ENCODE results near the gene DOCK2.
A peak's percentile ranks its signal among the peaks of the same experiment; 100 is the strongest.
"Not testable (repeated sequence)": the region's sequence is repeated elsewhere in the genome, so short reads cannot be mapped to it uniquely, and the experiment has no call there.

Gene DOCK2

DNA sequence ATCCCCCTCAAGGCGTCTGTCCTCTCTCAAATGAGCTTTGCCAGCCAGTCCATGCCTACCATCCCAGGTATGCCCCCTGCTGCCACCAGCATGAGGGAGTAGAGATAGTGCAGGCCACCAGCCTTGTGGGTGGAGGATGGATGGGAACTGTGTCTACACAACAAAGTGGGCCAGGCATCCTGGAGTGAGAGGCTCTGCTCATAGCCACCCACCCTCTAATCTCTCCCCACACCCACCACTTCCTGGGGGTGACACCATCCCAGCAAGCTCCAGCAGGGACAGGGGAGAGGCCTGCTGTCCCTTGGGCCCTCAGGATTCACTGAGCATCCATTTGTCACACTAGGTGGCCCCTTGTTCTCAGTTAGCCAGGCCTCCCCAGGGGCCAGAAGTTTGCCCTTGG, 443.1 kb downstream of the DOCK2 start:
- DNase-seq (ENCODE audit: low read depth in 1 of 2, low spot score in 1 of 2), result no peak

DNA sequence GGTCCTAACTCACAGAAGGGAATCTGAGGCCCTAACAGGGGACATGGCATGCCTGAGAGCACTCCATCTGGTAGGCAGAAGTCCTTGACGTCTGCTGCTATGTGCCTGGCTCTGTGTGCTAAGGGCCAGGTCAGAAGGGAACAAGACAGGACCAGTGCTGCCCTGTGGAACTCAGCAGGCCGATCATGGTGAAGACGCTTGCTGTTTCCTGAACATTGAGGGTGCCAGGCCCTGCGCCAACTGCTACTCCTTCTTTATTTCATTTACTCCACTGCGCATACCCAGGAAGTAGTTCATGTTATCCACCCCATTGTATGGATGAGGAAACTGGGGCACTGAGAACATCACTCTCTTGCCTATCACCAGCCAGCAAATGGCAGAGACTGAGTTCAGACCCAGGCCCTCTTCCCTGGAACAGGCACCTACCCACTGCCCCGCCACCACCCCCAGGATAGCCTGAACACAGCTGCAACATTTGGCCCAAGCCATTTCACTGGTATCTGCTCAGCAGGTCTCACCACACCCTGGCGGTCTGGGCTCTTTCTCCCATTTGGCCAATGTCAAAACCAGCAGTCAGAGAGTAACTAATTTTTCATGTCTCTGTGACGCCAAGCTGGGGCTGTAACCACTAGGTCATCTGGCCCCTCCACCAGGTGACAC, 443.8 kb downstream of the DOCK2 start:
- no peak for DNase-seq (ENCODE audit: low read depth in 1 of 2, low spot score in 1 of 2)

DNA sequence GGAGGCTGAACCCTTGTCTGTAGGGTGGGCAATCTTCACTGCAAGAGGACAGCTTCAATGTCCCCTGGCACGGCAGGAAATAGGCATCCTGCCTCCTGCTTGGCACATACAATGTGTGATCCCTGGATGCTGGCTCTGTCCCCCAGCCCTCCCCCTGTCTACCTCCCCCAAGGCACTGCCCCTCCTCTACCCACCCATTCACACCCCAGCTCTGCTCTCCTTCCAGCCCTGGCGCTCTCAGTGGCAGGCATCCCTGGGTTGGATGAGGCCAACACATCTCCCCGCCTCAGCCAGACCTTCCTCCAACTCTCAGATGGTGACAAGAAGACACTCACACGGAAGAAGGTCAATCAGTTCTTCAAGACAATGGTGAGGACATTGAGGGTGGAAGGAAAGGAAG, 444.5 kb downstream of the DOCK2 start:
- no peak for DNase-seq (ENCODE audit: low read depth in 1 of 2, low spot score in 1 of 2)

DNA sequence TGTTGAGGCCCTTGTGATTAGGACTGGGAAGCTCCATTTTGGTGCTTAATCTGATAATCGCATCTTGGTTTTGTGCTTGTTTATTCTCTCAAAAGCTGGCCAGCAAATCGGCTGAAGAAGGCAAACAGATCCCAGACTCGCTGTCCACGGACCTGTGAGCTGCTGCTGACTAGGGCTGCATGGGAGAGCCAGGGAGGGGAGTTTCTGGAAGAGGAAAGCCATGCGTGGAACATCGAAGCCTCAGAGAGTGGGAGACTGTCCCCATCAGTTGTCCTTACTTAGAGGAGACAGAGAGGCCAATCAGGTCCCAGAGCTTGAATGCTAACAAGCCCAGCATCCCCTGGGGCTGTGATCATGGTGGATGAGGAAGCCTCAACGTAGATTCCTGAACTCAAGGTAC, 445.6 kb downstream of the DOCK2 start:
- no peak for DNase-seq (ENCODE audit: low read depth in 1 of 2, low spot score in 1 of 2)

DNA sequence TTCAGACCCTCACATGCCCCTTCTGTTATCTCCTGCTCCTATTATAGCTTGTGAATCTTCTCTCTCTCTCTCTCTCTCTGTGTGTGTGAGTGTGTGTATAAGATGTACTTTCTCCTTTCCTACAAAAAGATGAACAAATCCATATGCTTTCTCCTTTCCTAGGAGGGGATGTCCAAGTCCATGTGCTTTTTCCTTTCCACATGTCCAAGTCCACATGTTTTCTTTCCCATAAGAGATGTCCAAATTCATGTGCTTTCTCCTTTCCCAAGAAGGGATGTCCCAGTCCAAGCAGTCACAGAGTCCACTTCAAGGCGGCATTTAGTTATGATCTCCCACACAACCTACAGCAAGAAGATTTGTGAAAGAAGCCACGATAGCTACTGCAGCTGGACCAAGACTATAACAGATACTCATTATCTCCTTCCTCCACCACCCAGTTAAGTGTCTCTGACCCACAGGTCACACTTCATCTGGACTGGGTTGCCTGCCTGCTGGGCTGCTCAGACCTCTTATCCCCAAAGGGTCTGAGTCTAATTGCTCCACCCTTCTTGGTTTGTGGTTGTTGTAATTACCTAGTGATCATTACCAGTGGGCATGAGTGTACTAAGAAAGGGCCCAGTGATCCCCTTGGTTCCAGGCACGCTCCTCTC, 450.2 kb downstream of the DOCK2 start:
- no peak for DNase-seq (ENCODE audit: low read depth in 1 of 2, low spot score in 1 of 2)

DNA sequence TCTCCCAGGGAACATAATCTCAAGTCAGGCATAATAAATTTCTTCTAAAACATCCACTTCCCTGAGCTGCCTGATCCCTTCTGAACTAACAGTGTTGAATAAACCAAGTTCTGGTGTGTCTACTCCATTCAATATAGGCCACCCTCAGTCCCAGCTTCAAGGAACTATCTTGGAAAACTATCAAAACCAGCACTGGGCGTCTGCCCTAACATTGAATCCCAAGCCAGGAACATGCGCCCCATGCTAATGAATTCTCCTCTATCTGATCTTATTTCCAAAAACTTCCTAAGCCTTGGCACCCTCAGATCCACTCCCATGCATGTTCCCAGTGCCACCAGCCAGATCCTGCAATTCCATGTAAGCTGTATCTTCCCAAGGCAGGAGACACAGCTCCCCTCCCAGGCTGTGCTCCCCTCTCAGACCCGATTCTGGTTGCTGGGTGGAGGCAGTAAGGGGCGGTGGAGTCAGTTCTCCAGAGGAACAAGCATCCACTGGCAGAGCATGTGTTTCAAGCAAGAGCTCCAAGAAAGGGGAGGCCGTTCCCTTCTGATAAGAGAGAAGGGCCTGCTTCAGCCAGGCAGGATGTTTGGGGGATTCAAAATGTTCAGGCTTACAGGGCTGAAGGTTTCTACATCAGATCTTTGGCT, 455.5 kb downstream of the DOCK2 start:
- no peak for DNase-seq (ENCODE audit: low read depth in 1 of 2, low spot score in 1 of 2)

DNA sequence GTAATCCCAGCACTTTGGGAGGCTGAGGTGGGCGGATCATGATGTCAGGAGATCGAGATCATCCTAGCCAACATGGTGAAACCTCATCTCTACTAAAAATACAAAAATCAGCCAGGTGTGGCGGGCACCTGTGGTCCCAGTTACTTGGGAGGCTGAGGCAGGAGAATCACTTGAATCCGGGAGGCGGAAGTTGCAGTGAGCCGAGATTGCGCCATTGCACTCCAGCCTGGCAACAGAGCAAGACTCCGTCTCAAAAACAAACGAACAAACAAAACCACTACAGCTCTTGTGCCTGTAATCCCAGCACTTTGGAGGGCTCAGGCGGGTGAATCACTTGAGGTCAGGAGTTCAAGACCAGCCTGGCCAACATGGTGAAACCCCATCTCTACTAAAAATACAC, 457.3 kb downstream of the DOCK2 start:
- DNase-seq (ENCODE audit: low read depth in 1 of 2, low spot score in 1 of 2), result not testable (repeated sequence)

DNA sequence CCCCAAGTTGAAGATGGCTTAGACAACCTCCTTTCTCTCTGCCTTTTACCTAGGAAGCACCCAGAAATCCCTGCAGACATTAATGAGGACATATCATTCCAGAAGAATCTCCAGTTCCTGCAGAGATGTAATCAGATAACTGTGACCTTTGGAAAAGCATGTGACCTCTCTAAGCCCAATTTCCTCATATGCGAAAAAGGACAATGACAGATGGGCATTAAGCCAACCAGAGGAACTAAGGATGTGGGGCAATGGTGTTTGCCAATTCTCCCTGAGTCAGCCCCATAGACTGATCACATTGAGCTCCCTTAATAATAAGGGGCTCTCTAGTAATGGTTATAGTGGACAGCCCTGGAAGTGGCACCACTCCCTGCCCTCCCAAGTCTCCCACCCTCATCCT, 458.6 kb downstream of the DOCK2 start:
- DNase-seq (ENCODE audit: low read depth in 1 of 2, low spot score in 1 of 2), result no peak

DNA sequence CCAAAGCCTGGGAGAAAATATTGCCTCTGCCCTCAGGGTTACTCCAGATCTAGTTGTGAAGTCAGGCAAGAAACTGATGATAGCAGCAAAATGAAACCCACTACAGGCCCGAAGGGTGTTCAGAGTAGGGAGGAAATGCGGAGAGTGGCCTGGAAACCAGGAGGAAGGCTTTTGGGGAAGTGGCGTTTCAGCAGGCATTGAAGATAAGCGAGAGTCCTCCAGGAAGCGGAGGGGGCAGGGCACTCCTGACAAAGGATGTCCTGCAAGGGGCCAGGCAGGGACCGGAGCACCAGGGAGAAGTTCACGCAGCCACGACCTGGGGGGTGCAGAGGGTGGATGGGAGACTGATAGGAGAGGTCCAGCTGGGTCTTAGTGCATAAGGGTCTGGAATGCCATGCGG, 460.9 kb downstream of the DOCK2 start:
- DNase-seq (ENCODE audit: low read depth in 1 of 2, low spot score in 1 of 2), result no peak

DNA sequence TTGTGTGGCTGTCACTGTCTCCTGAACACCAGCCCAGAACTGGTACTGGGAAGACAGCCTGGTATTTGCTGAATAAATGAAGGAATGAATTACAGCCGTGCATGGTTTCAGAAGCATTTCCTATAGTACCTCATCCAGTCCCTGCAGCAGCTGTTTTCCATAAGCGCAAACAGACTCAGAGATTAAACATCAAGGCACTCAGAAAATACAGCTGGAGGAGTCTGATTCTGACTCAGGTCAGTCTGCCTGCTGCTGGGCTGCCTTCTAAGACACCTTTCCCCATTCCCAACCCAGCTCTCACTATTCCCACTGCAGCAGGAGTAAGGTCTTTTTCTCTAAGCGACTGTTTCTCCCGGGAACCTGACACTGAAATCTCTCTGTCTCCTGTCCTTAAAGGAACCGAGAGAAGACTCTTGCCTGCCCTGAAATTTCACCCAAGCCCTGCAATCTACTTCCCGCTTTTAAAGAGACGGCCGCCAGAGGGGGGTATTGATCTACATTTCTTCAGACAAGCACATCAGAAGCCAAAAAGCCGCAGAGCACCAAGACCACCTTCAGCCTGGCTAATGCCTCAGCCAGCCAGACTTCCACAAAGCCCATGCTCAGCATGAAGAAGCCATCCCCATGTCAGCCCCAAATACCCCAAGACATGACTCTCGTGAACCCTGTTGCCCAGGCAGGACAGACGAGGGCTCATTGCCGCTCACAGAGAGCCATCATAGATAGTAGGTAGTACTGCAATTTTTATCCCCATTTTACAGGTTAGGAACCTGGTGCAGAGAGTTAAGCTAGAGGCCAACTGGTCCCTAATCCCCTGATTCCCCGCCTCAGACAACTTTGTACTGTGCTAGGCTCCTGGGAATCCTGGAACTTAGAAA, 463.2 kb downstream of the DOCK2 start:
- DNase-seq (ENCODE audit: low read depth in 1 of 2, low spot score in 1 of 2), result peak; percentile 33 to 46

DNA sequence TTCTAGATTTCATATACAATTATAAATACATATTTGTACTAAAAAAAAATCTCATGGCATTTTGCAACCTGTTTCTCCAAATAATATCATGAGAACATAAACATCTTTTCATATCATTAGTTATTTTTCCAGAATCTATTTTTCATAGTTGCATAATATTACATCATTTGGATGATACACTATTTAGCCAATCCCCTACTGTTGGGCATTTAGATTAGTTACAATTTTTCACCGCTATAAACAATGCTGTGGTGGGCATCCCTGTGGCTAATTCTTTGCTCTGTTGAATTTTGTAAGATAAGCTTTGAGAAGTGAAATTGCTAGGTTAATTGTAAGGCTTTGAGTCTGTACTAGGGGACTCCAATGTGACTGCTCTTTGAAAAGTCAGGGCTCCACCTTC, 466.4 kb downstream of the DOCK2 start:
- DNase-seq (ENCODE audit: low read depth in 1 of 2, low spot score in 1 of 2), result no peak

DNA sequence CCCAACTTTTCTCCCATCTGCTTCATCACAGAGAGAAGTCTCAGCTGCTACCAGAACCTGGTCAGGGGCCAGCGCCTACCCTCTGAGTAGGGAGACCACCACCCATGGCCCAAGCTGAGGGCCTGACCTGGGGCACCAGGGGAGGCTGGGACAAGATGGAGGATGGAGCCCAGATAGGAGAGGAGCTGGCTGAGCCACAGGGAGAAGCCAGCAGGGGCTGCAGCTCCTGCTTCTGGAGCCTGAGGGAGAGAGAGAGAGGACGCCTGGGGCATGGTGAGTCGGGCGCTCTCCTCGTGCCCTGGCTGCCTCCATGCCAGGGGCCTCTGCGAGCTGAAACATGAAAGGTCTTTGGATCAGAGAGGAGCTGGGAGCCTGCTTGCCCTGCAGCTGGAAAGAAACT, 467.2 kb downstream of the DOCK2 start:
- no peak for DNase-seq (ENCODE audit: low read depth in 1 of 2, low spot score in 1 of 2)

DNA sequence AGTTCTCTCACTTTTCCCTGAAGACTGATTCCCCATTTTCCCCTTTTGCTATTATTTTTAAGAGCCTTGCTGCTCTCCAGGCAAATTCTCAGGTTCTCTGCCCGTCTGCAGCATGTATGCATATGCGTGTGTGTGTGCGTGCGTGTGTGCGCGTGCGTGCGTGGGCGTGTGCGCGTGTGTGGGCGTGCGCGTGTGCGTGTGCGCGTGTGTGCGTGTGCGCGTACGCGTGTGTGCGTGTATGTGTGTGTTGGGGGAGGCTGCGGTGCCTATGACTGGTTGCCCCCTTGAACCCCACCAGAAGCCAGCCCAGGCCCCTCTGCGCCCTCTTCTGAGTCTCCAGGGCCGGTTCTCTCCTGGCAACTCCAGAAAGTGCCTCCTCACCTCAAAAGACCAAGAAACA, 467.6 kb downstream of the DOCK2 start:
- DNase-seq (ENCODE audit: low read depth in 1 of 2, low spot score in 1 of 2), result no peak

DNA sequence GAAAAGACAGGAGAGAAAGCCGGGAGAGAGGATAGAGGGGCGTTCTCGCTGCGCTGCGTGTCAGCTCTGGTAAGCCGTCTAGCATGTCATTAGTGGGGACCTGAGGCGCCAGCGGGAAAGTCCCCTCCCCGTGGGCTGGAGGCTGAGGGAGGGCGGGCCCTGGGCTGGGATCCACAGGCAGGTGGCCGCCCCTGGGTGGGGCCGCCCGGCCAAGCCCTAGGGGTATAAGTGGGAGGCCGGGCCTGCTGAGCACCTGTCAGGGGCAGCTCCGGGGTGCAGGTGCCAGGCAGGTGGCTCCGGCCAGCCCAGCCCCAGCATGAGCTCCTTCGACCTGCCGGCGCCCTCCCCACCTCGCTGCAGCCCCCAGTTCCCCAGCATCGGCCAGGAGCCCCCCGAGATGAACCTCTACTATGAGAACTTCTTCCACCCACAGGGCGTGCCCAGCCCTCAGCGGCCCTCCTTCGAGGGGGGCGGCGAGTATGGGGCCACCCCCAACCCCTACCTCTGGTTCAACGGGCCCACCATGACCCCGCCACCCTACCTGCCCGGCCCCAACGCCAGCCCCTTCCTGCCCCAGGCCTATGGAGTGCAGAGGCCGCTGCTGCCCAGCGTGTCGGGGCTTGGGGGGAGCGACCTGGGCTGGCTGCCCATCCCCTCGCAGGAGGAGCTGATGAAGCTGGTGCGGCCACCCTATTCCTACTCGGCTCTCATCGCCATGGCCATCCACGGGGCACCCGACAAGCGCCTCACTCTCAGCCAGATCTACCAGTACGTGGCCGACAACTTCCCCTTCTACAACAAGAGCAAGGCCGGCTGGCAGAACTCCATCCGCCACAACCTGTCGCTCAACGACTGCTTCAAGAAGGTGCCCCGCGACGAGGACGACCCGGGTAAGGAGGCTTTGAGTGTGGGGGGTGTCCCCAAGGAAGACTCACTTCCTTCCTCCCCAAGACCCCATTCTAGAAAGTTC, 468.9 kb downstream of the DOCK2 start, which contains the start of gene FOXI1:
TSS of gene FOXI1 (plus strand) at position 256 of the 970 bp plus-strand sequence. CDS start at position 317, 61 bp downstream.
- no peak for DNase-seq (ENCODE audit: low read depth in 1 of 2, low spot score in 1 of 2)

DNA sequence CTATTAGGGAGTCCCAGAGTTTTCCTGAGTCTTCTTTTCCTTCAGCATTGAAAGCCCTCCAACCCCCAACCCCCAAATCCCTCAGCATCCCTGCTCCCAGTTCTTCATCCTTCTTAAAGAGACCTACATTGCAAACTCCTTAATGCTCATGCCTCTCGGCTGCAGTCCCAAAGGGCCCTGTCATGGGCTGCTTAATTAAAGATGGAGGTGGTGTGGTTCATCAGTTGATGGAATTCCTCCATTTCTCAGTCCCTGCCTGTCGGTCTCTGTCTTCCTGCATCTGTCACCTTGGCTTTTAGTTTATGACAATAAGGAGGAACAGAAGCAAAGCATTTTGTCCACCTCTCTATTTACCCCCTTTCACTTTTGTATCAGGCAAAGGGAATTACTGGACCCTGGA, 470.6 kb downstream of the DOCK2 start:
- DNase-seq (ENCODE audit: low read depth in 1 of 2, low spot score in 1 of 2), result no peak

DNA sequence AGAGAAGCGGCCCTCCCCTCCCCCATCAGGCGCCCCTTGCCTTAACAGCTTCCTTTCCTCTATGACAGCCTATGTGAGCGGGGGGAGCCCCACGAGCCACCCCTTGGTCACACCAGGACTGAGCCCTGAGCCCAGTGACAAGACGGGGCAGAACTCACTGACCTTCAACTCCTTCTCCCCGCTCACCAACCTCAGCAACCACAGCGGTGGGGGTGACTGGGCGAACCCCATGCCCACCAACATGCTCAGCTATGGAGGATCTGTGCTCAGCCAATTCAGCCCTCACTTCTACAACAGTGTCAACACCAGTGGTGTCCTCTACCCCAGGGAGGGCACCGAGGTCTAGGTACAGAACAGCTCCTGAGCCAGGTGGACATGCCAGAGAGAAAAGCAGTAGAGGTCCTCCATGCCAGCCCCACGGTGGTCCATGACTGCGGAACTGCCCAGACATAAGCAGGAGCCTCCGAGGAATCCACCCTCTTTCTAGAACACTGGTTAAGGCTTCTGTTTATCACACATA, 471.3 kb downstream of the DOCK2 start:
- no peak for DNase-seq (ENCODE audit: low read depth in 1 of 2, low spot score in 1 of 2)

DNA sequence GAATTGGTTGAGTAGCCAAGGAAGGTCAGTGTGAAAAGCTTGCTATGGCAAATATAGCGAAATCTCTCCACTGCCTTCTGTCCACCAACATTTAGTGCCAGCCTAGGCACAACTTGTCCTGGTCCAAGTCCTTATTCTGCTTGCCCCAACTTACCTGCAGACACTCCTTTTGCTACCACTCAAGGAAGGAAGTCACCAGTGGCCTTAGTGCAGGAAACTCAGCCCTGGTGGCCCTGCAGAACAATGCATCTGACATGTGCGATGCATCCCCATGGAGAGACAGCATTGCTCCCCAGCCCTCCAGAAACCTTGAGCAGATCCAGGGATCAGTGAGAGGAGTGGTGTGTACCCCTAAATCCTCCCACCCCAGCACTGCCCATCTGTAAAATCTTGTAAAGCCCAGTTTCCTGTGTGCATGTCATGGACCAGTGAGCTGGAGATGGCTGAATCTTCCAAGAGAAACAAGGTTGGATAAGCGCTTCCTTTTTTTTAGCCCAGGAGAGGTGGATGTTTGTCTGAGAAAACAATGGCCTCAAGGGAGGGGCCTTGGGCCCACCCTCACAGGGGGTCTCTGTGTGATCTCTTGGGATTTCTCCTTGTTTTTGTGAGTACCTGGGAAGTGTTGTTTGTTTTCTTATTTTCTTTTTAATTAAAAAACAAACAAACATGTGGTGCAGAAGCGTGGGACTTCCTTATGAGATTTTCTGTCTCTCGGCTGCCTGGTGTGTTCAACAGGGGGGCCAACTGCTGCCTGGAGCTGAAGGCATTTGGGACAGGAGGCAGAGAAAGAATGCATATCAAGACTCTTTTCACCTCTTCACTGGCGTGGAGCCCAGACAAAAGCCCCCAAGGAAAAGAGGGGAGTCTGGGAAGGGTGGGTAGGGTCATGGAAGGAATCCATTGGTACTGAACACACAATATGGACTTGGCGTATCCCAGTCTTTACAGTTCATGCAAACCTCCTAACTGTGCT, 472.3 kb downstream of the DOCK2 start:
- DNase-seq (ENCODE audit: low read depth in 1 of 2, low spot score in 1 of 2), result no peak

DNA sequence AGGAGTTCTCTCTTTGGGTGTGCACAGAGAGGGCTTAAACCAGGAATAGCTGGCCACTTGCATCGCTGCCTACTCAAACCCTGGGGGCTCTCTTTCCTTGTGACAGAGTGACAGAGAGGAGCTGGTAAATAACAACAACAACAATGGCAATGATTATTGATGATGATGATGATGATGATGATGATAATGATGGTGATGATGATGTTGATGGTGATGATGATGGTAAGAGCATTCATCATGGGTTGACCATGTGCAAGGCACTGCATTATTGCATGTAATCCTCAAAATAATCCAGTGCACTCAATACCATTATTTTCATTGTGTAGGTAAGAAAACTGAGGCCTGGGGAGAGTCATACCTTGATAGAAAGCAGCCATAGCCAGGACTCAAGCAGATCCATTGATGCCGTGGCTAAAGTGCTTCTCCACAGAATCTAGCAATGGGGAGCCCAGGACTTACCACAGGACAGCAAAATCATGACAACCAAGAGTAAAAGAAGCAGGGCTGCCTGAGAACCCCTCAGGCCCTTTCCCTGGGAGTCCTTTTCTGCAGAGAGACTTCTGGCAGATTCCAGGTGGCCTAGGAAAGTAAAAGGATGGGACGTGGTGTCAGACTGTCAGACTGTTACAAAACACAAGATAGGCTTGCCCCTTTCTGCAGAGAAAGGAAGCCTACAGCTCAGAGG, 473.5 kb downstream of the DOCK2 start:
- no peak for DNase-seq (ENCODE audit: low read depth in 1 of 2, low spot score in 1 of 2)
